B cell (primary cell): ENCODE measurements around the gene TMTC3. TPM values are rescaled to one million over a fixed set of nuclear protein-coding genes. Genes with fewer than 3 reads are reported as not detected.

Experiments
- ATAC-seq: fragments of 200-7000 bp; cut with Tn5 transposase; one replicate; pipeline ENCODE4 v1.10.0; 2021; ENCODE audit warnings: low read depth, mild to moderate bottlenecking, moderate number of reproducible peaks, moderate library complexity
- CTCF ChIA-PET: fragments of 350-600 bp; sonication (Branson Sonifier 250); formaldehyde crosslinking; loops from one replicate; lab custom pipeline; 2021; ENCODE audit warnings: antibody characterized with exemption, inconsistent platforms; lab: Charles Lee
- POLR2A ChIA-PET: fragments of 350-600 bp; sonication (Branson Sonifier 250); formaldehyde crosslinking; loops from one replicate; lab custom pipeline; 2021; ENCODE audit warnings: antibody characterized with exemption; lab: Charles Lee
- DNase-seq: peaks from one replicate; pipeline ENCODE4 v3.0.0; 2013
- H2AFZ ChIP-seq: 2 replicates; pipeline ENCODE4 v1.6.1; 2012; ENCODE audit warnings: mild to moderate bottlenecking, low read depth, low read length; ENCODE audit not compliant: insufficient read depth, poor library complexity, severe bottlenecking
- H3K27ac ChIP-seq, 2 donors: 1 replicate in 1 of 2; 2 replicates in 1 of 2; pipeline ENCODE4 v1.5.1; 2012 to 2013; ENCODE audit warnings: low read length in 2 of 2, mild to moderate bottlenecking in 2 of 2, moderate library complexity in 1 of 2
- H3K27me3 ChIP-seq, 4 experiments: fragments of 200-600 bp in 1 of 4; sonication (generic) in 1 of 4; replicated peaks in 1 of 4; 1 replicate in 2 of 4; 2 replicates in 2 of 4; pipeline versions ENCODE4 v1.6.1 to v1.7.0; 2013 to 2016; ENCODE audit warnings: low read length in 3 of 4, mild to moderate bottlenecking in 2 of 4, mixed read lengths in 1 of 4, moderate library complexity in 1 of 4; ENCODE audit not compliant: insufficient read depth in 4 of 4, control insufficient read depth in 3 of 4; ENCODE audit errors: control extremely low read depth in 1 of 4
- H3K36me3 ChIP-seq, 2 experiments: replicated peaks in 1 of 2; 1 replicate in 1 of 2; 2 replicates in 1 of 2; pipeline versions ENCODE4 v1.6.1 to v1.7.1; 2013; ENCODE audit warnings: low read length in 1 of 2; ENCODE audit not compliant: insufficient read depth in 2 of 2, control insufficient read depth in 1 of 2; ENCODE audit errors: control extremely low read depth in 1 of 2, extremely low read depth in 1 of 2
- H3K4me1 ChIP-seq, 2 donors: fragments of 200-600 bp in 1 of 2; sonication (generic) in 1 of 2; 1 replicate in 1 of 2; 2 replicates in 1 of 2; pipeline versions ENCODE4 v1.5.1 to v1.6.1; 2013 to 2017; ENCODE audit warnings: low read length in 2 of 2; ENCODE audit not compliant: control insufficient read depth in 2 of 2, insufficient read depth in 2 of 2
- H3K4me2 ChIP-seq: replicated peaks from 2 replicates; pipeline ENCODE3; 2012; ENCODE audit warnings: mild to moderate bottlenecking, low read depth, low read length; ENCODE audit not compliant: poor library complexity, severe bottlenecking
- H3K4me3 ChIP-seq, 5 experiments: fragments of 200-600 bp in 1 of 5; sonication (generic) in 1 of 5; 1 replicate in 3 of 5; 2 replicates in 2 of 5; pipeline versions ENCODE4 v1.5.1 to v1.7.0; 2011 to 2016; ENCODE audit warnings: low read length in 4 of 5, mild to moderate bottlenecking in 4 of 5, low read depth in 2 of 5, control low read depth in 1 of 5, moderate library complexity in 1 of 5; ENCODE audit not compliant: insufficient read depth in 1 of 5; ENCODE audit errors: control extremely low read depth in 1 of 5, extremely low read depth in 1 of 5
- H3K79me2 ChIP-seq: fragments of 200-600 bp; sonication (generic); one replicate; pipeline ENCODE4 v1.6.0; 2016; ENCODE audit warnings: low read length; ENCODE audit not compliant: control insufficient read depth, insufficient read depth
- H3K9ac ChIP-seq: fragments of 200-600 bp; sonication (generic); 2 replicates; pipeline ENCODE4 v1.6.1; 2017; ENCODE audit warnings: mild to moderate bottlenecking, low read length, moderate library complexity
- H3K9me3 ChIP-seq, 3 donors: one replicate each; pipeline versions ENCODE4 v1.6.1 to v1.7.1; 2013; ENCODE audit warnings: low read length in 2 of 3; ENCODE audit not compliant: control insufficient read depth in 2 of 3, insufficient read depth in 1 of 3; ENCODE audit errors: control extremely low read depth in 1 of 3
- H4K20me1 ChIP-seq: 2 replicates; pipeline ENCODE4 v1.6.0; 2012; ENCODE audit warnings: mild to moderate bottlenecking, low read length; ENCODE audit not compliant: insufficient read depth, control insufficient read depth, poor library complexity, severe bottlenecking
- H3K27ac Mint-ChIP-seq: one replicate; pipeline ENCODE4 v1.8.0; 2021; ENCODE audit warnings: mixed read lengths
- H3K27me3 Mint-ChIP-seq: one replicate; pipeline ENCODE4 v1.8.0; 2021; ENCODE audit warnings: mixed read lengths
- H3K4me1 Mint-ChIP-seq: one replicate; pipeline ENCODE4 v1.8.0; 2021; ENCODE audit warnings: mixed read lengths
- H3K4me3 Mint-ChIP-seq: one replicate; pipeline ENCODE4 v1.8.0; 2021; ENCODE audit warnings: mixed read lengths
- H3K9me3 Mint-ChIP-seq: one replicate; pipeline ENCODE4 v1.8.0; 2022; ENCODE audit warnings: mixed read lengths; ENCODE audit not compliant: insufficient read depth
- CTCF ChIP-seq: fragments of 200-600 bp; IDR thresholded peaks from one replicate; pipeline ENCODE4 v1.8.0; 2022; ENCODE audit warnings: antibody characterized with exemption, mild to moderate bottlenecking
- EZH2 ChIP-seq: IDR thresholded peaks from 2 replicates; pipeline ENCODE4 v1.6.1; 2012; ENCODE audit warnings: borderline replicate concordance, low read depth, mild to moderate bottlenecking, moderate library complexity, low read length; ENCODE audit not compliant: insufficient read depth, poor library complexity, severe bottlenecking
- WGBS: methylation state at CpG from one replicate; pipeline ENCODE4 v1.1.5; 2013; ENCODE audit warnings: missing lambda C conversion rate; ENCODE audit not compliant: insufficient coverage; 5-methylcytosine and 5-hydroxymethylcytosine counted together
- intact Hi-C: fragments of 100-400 bp; cut with micrococcal nuclease; formaldehyde crosslinking; loops from one replicate; pipeline ENCODE4 v1.10.0; 2022
- polyA plus RNA-seq: library from polyadenylated mRNA; depleted of rRNA; stranded (reverse); fragments of >200 nt; gene quantifications from 2 replicates; pipeline ENCODE4 v1.2.3, GENCODE V29; 2012
- total RNA-seq, 2 donors: library from RNA; stranded (reverse); fragments of 120-200 nt in 1 of 2; gene quantifications; 1 replicate in 1 of 2; 2 replicates in 1 of 2; pipeline versions ENCODE4 v1.2.3 to v1.2.4, GENCODE V29; 2013 to 2022

TMTC3 gene
- total and polyA plus RNA-seq, 2 donors (not counting 1 experiment from before 2014, with no cell fraction given), result 1.7 to 10.1 TPM

- no peak overlapping the region for H3K4me2 ChIP-seq
- Mint-ChIP-seq H3K27ac (no peak overlapping the region), H3K4me3 (no peak overlapping the region), H3K9me3 (peaks cover 7% of the 10 kb centered on the region), H3K4me1 (no peaks in the 10 kb centered on the region), H3K27me3 (no peaks in the 10 kb centered on the region)
- intact Hi-C loops, result no loop called here
- H3K27ac ChIP-seq, result no peak overlapping the region
- H2AFZ ChIP-seq, result no peak overlapping the region
- DNase-seq (no peak), ATAC-seq (no peak)
- H3K9ac ChIP-seq, result no peak overlapping the region
- H3K4me3 ChIP-seq, result no peak overlapping the region
- POLR2A ChIA-PET, result no interaction called here
- H4K20me1 ChIP-seq, result no peaks in the 10 kb centered on the region
- WGBS, result no CpG with 5 or more reads among the region's 2 CpGs
- no peaks in the 10 kb centered on the region for H3K4me1 ChIP-seq
- CTCF ChIA-PET, result no interaction called here
- peaks cover 0 to 8% (median 0%) of the 10 kb centered on the region in 3 donors for H3K9me3 ChIP-seq
- no peaks in the 10 kb centered on the region for H3K79me2 ChIP-seq
- no peaks in the 10 kb centered on the region for H3K27me3 ChIP-seq
- no peaks in the 10 kb centered on the region for H3K36me3 ChIP-seq
- no peak for TF ChIP-seq CTCF
- TF ChIP-seq EZH2, result no peak
These were observed 60.4 kb downstream of the TMTC3 start for GRCh38 chr12:88202500-88202899.

GRCh38 chr12:88206601-88207000 lies 64.5 kb downstream of the TMTC3 start:
- no peak for ATAC-seq
- no peaks in the 10 kb centered on the region for H3K27me3 Mint-ChIP-seq
- Histone ChIP-seq H3K4me2 (no peak overlapping the region), H3K9me3 (peaks cover 0 to 21% (median 0%) of the 10 kb centered on the region in 3 donors), H2AFZ (no peak overlapping the region), H3K4me3 (no peak overlapping the region), H3K4me1 (no peaks in the 10 kb centered on the region), H3K27me3 (no peaks in the 10 kb centered on the region), H3K36me3 (no peaks in the 10 kb centered on the region), H3K27ac (no peak overlapping the region), H3K9ac (no peak overlapping the region), H3K79me2 (no peaks in the 10 kb centered on the region), H4K20me1 (no peaks in the 10 kb centered on the region)
- ChIA-PET CTCF (no interaction called here), POLR2A (no interaction called here)
- H3K27ac Mint-ChIP-seq, result no peak overlapping the region
- TF ChIP-seq CTCF (no peak), EZH2 (no peak)
- H3K4me3 Mint-ChIP-seq, result no peak overlapping the region
- WGBS, result 88% methylated on average over 1 of the region's 1 CpG
- intact Hi-C loops, result no loop called here
- peaks cover 11% of the 10 kb centered on the region for H3K9me3 Mint-ChIP-seq
- no peak for DNase-seq
- H3K4me1 Mint-ChIP-seq, result no peaks in the 10 kb centered on the region
